Urinary bladder (tissue), 4 donors: ENCODE data around the gene RAP1GDS1. TPM values are rescaled to one million over a fixed set of nuclear protein-coding genes. Genes with fewer than 3 reads are reported as not detected.
A peak's percentile ranks its signal among the peaks of the same experiment; 100 is the strongest.
"Not testable (repeated sequence)": the region's sequence is repeated elsewhere in the genome, so short reads cannot be mapped to it uniquely, and the experiment has no call there.

ENCODE experiments used
- DNase-seq: peaks from one replicate; pipeline ENCODE4 v3.0.0-alpha.2; 2015; ENCODE audit errors: extremely low spot score
- H3K27ac ChIP-seq: one replicate; pipeline ENCODE4 v1.5.1; 2013; ENCODE audit warnings: low read depth, mild to moderate bottlenecking, moderate library complexity
- H3K36me3 ChIP-seq: one replicate; pipeline ENCODE4 v1.6.1; 2013; ENCODE audit warnings: mild to moderate bottlenecking, moderate library complexity; ENCODE audit not compliant: insufficient read depth
- H3K4me1 ChIP-seq: one replicate; pipeline ENCODE4 v1.6.1; 2013; ENCODE audit warnings: mild to moderate bottlenecking, moderate library complexity; ENCODE audit not compliant: insufficient read depth
- H3K4me3 ChIP-seq: one replicate; pipeline ENCODE4 v1.5.1; 2013; ENCODE audit warnings: low read depth, low read length
- WGBS: extraction: QIAGEN DNeasy Blood & Tissue Kit; methylation state at CpG from one replicate; pipeline ENCODE4 v1.1.7; 2013; 5-methylcytosine and 5-hydroxymethylcytosine counted together
- polyA plus RNA-seq: library from polyadenylated mRNA; stranded (reverse); fragments of 200-250 nt; gene quantifications from one replicate; pipeline ENCODE4 v1.2.3, GENCODE V29; 2013
- total RNA-seq: library from RNA; depleted of rRNA; stranded (reverse); fragments of >200 nt; gene quantifications from one replicate; pipeline ENCODE4 v1.2.3, GENCODE V29; 2014
- donor health status: healthy with polysubstance abuse.
- donor health status: healthy.

The RAP1GDS1 gene
- total and polyA plus RNA-seq, 2 donors, result 25.9 to 61.6 TPM

DNA sequence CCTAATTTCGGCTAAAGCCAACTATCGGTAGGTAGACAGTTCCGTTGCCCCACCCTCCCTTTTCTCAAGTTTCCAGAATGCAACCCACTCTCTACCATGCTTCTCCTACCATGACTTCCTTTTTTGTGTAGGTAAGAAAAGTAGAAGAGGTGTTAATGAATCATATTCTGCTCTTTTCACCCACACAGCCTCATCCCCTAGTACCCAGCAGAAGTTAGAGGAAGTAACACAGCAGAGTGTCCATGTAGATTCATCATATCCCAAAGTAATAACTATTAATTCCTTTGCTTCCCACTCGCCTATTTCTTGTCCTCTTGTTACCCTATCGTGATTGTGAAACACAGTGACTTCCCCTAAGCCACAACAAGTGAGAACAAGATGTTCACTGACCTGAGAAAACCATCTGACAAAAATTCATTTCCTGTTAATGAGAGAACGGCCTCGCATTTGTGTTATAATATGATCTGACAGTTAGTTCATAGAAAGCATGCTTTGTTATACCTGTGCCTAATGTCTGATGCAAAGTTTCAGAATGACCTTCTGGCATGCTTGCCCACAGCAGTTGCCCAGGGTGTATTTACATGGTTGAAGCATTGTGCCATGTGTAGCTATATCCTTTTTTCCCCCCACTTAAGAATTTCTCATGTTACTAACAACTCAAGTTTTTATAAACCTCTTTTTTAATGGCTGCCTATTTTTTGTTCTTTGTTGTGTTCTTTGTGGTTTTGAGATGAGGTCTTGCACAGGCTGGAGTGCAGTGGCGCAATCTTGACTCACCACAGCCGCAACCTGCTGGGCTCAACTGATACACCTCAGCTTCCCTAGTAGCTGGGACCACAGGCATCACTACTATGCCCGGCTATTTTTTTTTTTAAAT lies 185.6 kb downstream of the RAP1GDS1 start:
- Histone ChIP-seq H3K27ac (no peak overlapping the region), H3K4me3 (no peak overlapping the region), H3K4me1 (no peaks in the 10 kb centered on the region), H3K36me3 (peaks cover 6% of the 10 kb centered on the region)
- WGBS, result 81% methylated on average over 10 of the region's 10 CpGs
- DNase-seq, result no peak

DNA sequence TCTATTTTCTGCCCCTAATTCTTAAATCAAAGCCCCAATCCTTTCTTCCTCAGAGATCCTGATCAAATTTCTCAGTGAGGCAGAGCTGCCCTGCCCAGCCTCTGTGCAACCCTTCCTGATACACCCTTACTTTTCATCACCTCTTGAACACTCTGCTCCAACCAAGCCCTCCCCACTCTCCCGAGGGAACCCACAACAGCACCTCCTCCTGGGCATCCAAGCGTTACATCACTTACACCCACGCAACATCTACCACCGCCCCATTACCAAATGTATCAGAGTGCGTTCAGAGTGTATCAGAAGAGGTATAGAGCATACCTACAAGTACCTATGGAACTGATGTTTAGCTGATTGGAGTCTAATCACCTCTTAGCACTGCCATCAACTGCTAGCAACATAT lies 186.5 kb downstream of the RAP1GDS1 start:
- no peak for DNase-seq
- Histone ChIP-seq H3K36me3 (peaks cover 3% of the 10 kb centered on the region), H3K4me1 (no peaks in the 10 kb centered on the region), H3K27ac (no peak overlapping the region), H3K4me3 (no peak overlapping the region)
- 94% methylated on average over 5 of the region's 5 CpGs for WGBS

DNA sequence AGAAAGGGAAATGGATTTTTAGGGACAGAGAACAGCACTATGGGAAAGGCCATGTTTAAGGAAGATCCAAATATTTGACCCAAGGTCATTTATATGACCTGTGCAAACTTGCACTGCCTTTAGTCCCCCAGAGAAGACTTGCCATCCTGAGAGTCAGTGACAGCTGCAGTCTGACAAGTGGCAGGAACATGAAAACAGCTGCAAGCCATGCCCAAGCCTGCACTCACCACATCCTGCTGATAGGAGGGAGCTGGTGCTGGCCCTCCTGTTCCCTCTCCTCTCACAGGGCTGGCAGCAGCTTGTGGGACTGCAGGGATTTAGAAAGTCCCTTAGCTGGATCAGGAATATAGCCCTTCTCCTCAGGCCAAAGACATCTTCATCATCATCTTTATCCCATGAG lies 187.7 kb downstream of the RAP1GDS1 start:
- H3K36me3 ChIP-seq, result no peaks in the 10 kb centered on the region
- no peak for DNase-seq
- no peaks in the 10 kb centered on the region for H3K4me1 ChIP-seq
- no peak overlapping the region for H3K27ac ChIP-seq
- no peak overlapping the region for H3K4me3 ChIP-seq

DNA sequence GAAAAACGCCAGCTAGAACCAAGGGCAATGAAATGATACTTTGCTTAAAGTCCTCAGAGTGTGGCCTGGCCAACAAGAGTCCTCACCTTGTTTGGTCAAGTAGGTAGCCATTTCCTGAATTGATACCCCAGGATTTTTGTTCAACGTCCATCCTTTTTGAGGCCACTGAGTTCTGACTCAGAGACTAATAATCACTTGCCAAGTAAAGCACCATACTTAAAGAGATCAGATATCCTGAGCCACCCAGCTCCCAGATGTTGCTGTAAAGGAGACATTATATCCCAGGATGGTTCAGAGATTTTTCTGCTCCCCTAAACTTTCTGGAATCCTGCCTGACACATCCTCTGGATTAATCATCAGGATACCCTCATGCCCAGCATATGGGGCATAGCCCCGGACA lies 190.9 kb downstream of the RAP1GDS1 start:
- DNase-seq, result no peak
- H3K4me3 ChIP-seq, result no peak overlapping the region
- H3K36me3 ChIP-seq, result no peaks in the 10 kb centered on the region
- no peak overlapping the region for H3K27ac ChIP-seq
- H3K4me1 ChIP-seq, result no peaks in the 10 kb centered on the region
- 83% methylated on average over 3 of the region's 3 CpGs for WGBS

DNA sequence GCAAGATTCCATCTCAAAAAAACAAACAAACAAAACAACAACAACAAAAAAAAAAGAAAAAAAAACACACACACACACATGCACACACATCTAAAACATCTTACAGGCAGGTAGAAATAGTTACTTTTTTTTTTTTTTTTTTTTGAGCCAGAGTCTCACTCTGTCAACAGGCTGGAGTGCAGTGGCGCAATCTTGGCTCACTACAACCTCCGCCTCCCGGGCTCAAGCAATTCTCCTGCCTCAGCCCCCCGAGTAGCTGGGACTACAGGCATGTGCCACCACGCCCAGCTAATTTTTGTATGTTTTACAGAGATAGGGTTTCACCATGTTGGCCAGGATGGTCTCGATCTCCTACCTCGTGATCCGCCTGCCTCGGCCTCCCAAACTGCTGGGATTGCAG lies 196.2 kb downstream of the RAP1GDS1 start:
- not testable (repeated sequence) for DNase-seq, H3K27ac ChIP-seq, H3K4me1 ChIP-seq, H3K4me3 ChIP-seq, H3K36me3 ChIP-seq
- WGBS, result 93% methylated on average over 9 of the region's 9 CpGs

DNA sequence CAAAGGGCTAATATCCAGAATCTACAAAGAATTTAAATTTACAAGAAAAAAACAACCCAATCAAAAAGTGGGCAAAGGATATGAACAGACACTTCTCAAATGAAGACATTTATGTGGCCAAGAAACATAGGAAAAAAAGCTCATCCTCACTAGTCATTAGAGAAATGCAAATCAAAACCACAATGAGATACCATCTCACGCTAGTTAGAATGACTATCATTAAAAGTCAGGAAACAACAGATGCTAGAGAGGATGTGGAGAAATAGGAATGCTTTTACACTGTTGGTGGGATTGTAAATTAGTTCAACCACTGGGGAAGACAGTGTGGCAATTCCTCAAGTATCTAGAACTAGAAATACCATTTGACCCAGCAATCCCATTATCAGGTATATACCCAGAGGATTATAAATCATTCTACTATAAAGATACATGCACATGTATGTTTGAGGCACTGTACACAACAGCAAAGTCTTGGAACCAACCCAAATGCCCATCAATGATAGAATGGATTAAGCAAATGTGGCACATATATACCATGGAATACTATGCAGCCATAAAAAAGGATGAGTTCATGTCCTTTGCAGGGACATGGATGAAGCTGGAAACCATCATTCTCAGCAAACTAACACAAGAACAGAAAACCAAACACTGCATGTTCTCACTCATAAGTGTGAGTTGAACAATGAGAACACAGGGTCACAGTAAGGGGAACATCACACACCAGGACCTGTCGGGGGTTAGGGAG lies 200.1 kb downstream of the RAP1GDS1 start:
- DNase-seq, H3K4me1 ChIP-seq, H3K27ac ChIP-seq, H3K36me3 ChIP-seq, H3K4me3 ChIP-seq: not testable (repeated sequence)
- WGBS, result 94% methylated on average over 2 of the region's 2 CpGs

DNA sequence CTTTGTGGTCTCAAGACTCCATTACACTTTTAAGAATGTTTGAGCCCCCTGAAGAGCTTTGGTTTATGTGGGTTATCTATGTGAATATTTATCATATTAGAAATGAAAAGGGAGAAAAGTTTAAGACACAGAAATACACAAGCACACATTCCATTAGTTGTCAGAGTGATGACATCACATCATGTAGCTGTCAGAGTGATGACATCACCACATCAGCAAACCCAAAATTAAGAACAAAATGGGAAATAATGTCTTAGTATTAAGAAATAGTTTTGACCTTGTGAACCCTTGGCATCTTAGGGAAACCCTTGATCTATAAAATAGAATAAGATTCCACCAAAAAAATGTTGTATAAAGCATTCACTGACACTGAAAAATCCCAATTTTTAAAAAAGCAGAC lies 201.3 kb downstream of the RAP1GDS1 start:
- no peak overlapping the region for H3K4me3 ChIP-seq
- no peak overlapping the region for H3K27ac ChIP-seq
- DNase-seq, result no peak
- H3K36me3 ChIP-seq, result no peaks in the 10 kb centered on the region
- no peaks in the 10 kb centered on the region for H3K4me1 ChIP-seq

DNA sequence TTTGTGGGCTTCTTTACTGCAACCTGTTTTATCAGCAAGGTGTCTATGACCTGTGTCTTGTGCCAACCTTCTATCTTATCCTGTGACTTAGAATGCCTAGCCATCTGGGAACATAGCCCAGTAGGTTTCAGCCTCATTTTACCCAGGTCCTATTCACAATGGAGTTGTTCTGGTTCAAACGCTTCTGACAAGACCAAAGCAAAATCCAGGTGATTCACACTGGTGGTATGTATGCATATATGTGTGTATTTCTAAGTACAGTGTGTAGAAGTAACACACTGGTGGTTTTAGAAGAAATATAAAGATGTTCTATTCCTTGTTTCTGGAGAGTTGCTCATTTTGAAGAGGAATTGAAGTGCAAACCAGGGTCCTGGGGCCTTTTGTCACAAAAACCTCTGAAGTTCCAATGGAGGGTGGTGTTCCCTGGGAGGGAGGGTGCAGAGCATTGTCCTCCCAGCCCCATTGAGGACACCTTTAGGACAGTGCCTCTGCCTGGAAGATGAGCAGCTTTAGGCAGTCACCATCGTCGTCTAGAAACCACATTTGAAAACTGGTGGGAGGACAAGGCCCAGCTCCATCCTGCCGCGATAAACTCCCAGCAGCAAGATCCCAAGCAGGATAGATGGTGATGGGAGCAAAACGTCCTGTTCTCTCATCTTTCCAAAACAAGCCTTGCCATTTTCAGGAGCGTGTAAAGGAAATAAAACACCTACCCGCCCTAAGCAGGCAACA lies 205.8 kb downstream of the RAP1GDS1 start:
- 37% methylated on average over 8 of the region's 8 CpGs for WGBS
- DNase-seq, result no peak
- Histone ChIP-seq H3K4me3 (no peak overlapping the region), H3K4me1 (no peaks in the 10 kb centered on the region), H3K36me3 (no peaks in the 10 kb centered on the region), H3K27ac (no peak overlapping the region)

DNA sequence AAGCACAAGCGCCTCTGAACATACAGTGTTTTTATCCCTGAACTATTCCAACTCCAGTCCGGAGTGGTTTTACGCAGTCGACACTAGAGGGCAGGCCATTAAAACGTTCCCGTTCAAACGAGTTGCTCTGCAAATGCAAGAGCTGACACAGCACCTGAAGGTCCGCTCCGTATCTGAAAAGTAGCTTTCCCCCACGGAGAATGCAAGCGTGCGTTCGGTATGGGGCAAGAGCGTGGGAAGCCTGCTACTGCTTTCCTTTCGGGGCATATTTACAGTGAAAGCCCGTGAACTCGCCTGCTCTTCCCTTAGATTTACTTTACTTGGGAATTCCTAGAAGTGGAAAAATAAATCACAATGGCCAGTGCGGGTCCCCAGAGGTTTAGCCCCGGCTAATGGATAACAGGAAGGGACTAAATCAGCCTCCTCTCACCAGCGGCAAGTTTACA lies 206.5 kb downstream of the RAP1GDS1 start:
- WGBS, result 2% methylated on average over 20 of the region's 20 CpGs
- no peaks in the 10 kb centered on the region for H3K36me3 ChIP-seq
- H3K4me3 ChIP-seq, result no peak overlapping the region
- H3K27ac ChIP-seq, result no peak overlapping the region
- DNase-seq, result peak; percentile 77
- H3K4me1 ChIP-seq, result no peaks in the 10 kb centered on the region

DNA sequence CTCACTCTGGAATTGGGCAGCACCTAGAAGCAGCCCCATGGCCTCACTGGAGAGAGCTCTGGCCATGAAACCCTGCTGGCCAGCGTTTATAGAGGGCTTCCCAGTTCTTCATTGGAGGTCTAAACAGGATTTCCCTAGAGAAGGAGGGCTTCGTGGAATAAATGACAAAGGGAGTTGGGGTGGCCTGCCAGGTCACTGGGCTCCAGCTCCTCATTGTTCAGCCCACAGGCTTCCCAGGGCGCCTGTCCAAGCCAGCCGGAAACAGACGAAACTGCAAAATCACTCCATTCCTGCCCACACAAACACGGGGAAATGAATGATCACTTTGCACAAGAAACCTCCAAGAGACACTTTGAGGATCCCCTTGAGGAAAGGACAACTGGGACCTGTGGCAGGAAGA lies 207.5 kb downstream of the RAP1GDS1 start:
- H3K4me1 ChIP-seq, result no peaks in the 10 kb centered on the region
- peak; percentile 25 for DNase-seq
- WGBS, result 29% methylated on average over 6 of the region's 6 CpGs

DNA sequence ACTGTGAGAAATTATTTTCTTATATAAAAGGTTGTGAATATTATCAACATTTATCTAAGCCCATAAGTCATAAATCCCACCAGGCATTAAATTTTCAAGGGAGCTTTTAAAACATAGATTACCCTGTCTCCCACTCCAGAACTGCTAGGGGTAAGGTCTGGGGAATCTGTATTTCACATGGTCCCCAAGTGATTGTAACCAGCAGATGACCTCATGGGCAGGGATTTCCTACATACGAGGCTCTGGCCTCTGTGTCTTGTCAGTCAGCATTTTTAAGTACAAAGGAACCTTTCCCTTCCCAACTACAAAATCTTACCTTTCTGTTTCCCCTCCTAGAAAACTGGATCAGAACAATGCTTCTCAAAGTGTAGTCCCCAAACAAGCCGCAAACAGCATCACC lies 208.6 kb downstream of the RAP1GDS1 start:
- H3K4me3 ChIP-seq, result no peak overlapping the region
- H3K4me1 ChIP-seq, result no peaks in the 10 kb centered on the region
- 53% methylated on average over 2 of the region's 2 CpGs for WGBS
- H3K27ac ChIP-seq, result no peak overlapping the region
- no peak for DNase-seq
- H3K36me3 ChIP-seq, result no peaks in the 10 kb centered on the region

More for the DNA sequence above, 207.5 kb downstream of the RAP1GDS1 start:
- no peak overlapping the region for H3K4me3 ChIP-seq
- H3K27ac ChIP-seq, result no peak overlapping the region
- H3K36me3 ChIP-seq, result no peaks in the 10 kb centered on the region

DNA sequence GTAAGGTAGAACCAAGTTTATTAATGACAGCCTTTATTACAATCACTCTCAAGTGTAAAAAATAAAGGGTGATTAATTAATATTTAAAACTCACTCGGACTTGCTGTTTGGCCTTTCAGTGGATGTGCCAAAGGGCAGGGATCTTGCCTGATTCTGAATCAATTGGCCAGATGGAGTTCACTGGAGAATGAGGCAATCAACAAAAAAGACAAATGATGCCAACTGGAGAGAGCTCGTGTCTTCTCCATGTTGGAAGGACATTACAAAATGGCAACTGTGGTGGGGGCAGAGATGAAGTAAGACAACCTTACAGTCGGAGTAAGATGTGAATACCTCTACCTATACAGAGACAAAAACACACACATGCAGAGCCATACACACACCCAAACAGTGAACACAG lies 209.2 kb downstream of the RAP1GDS1 start:
- WGBS, result 87% methylated on average over 3 of the region's 3 CpGs
- DNase-seq, result no peak
- Histone ChIP-seq H3K27ac (no peak overlapping the region), H3K4me3 (no peak overlapping the region), H3K4me1 (no peaks in the 10 kb centered on the region), H3K36me3 (no peaks in the 10 kb centered on the region)

DNA sequence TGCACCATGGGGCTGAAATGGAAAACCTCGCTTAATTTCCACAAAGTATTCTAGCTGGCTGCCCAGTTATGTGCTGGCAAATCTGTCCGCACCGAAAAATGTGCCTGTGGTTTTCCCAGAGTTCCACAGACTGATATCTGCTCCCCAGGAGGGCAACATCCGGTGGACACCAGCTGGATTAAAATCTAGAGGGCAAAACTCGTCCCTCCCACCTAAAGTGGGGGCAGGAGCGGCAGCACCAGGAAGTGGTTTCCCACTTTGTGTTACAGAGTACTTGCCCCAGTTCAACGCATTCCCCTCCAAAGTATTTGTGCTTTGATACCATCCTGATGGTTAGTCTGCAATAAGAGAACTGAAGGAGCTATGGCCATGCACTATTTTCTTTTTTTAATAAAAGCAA lies 209.6 kb downstream of the RAP1GDS1 start:
- WGBS, result 90% methylated on average over 7 of the region's 7 CpGs
- H3K27ac ChIP-seq, result no peak overlapping the region
- no peak for DNase-seq
- H3K36me3 ChIP-seq, result no peaks in the 10 kb centered on the region
- no peaks in the 10 kb centered on the region for H3K4me1 ChIP-seq
- no peak overlapping the region for H3K4me3 ChIP-seq
